Heart left ventricle (tissue), 16 donors: ENCODE measurements around the gene ATP13A4. TPM values are rescaled to one million over a fixed set of nuclear protein-coding genes. Genes with fewer than 3 reads are reported as not detected.

ENCODE experiments used
- ATAC-seq, 4 donors: fragments of 200-7000 bp; cut with Tn5 transposase; one replicate each; pipeline ENCODE4 v1.9.1; 2020 to 2022; ENCODE audit warnings: moderate library complexity in 4 of 4, mild to moderate bottlenecking in 3 of 4, moderate number of reproducible peaks in 1 of 4
- DNase-seq, 5 donors: peaks; one replicate each; pipeline ENCODE4 v3.0.0-alpha.2; 2020
- H3K27ac ChIP-seq, 12 donors: fragments of 200-600 bp; sonication (generic) in 4 of 12; one replicate each; pipeline versions ENCODE4 v1.5.0 to v1.8.0; 2016 to 2022; ENCODE audit warnings: mild to moderate bottlenecking in 2 of 12
- H3K27me3 ChIP-seq, 9 donors: fragments of 200-600 bp; sonication (generic) in 2 of 9; one replicate each; pipeline versions ENCODE4 v1.5.1 to v1.8.0; 2016 to 2022; ENCODE audit warnings: mild to moderate bottlenecking in 3 of 9
- H3K36me3 ChIP-seq, 9 donors: fragments of 200-600 bp; sonication (generic) in 2 of 9; one replicate each; pipeline versions ENCODE4 v1.5.0 to v1.8.0; 2018 to 2022; ENCODE audit warnings: mild to moderate bottlenecking in 2 of 9
- H3K4me1 ChIP-seq, 12 donors: fragments of 200-600 bp; sonication (generic) in 4 of 12; one replicate each; pipeline versions ENCODE4 v1.5.0 to v1.8.0; 2016 to 2022; ENCODE audit warnings: mild to moderate bottlenecking in 3 of 12
- H3K4me3 ChIP-seq, 12 donors: fragments of 200-600 bp; sonication (generic) in 4 of 12; one replicate each; pipeline versions ENCODE4 v1.5.0 to v1.8.0; 2017 to 2022; ENCODE audit warnings: mild to moderate bottlenecking in 9 of 12, moderate library complexity in 4 of 12
- H3K9me3 ChIP-seq, 12 donors: fragments of 200-600 bp; sonication (generic) in 4 of 12; one replicate each; pipeline versions ENCODE4 v1.5.0 to v1.8.0; 2016 to 2022; ENCODE audit warnings: mild to moderate bottlenecking in 1 of 12
- POLR2A ChIP-seq, 2 donors: fragments of 450-650 bp; IDR thresholded peaks; one replicate each; pipeline ENCODE4 v1.6.1; 2017; ENCODE audit warnings: antibody characterized with exemption in 2 of 2, mild to moderate bottlenecking in 2 of 2, moderate library complexity in 2 of 2
- WGBS, 4 donors: extraction: QIAGEN DNeasy Blood & Tissue Kit in 2 of 4; methylation state at CpG; one replicate each; pipeline versions ENCODE4 v1.1.5 to v1.1.7; 2013 to 2018; 5-methylcytosine and 5-hydroxymethylcytosine counted together
- intact Hi-C, 10 donors: fragments of 100-400 bp; cut with DNase I; formaldehyde crosslinking; loops; one replicate each; pipeline versions ENCODE4 v1.11.1 to v1.14.2; 2022
- polyA plus RNA-seq, 2 donors: library from polyadenylated mRNA; stranded (reverse); fragments of 200-250 nt; gene quantifications; one replicate each; pipeline ENCODE4 v1.2.3, GENCODE V29; 2013
- total RNA-seq, 9 donors: library from RNA; depleted of rRNA in 2 of 9; stranded (reverse); fragments of >200 nt in 2 of 9; fragmentation: NEBNext Ultra II Directional in 3 of 9; extraction: Animal tissue kit (Norgen Biotek cat#: 25700) in 3 of 9; gene quantifications; one replicate each; pipeline versions ENCODE4 v1.1.0 to v1.2.4, GENCODE V29; 2016 to 2023
- TF ChIP-seq, protein P1 (sequence below), 12 donors: fragments of 200-600 bp; sonication (generic) in 4 of 12; IDR thresholded peaks; one replicate each; pipeline versions ENCODE4 v1.5.0 to v1.8.0; 2018 to 2022; ENCODE audit warnings: antibody characterized with exemption in 12 of 12, mild to moderate bottlenecking in 5 of 12
- donor health status: ischemic (EF 13 %, LVEDD 7.1; RV severe dilation, severe dysfunction).
- donor health status: healthy with polysubstance abuse.
- donor health status: DM: no; HTN: yes; CAD: no.
- donor health status: DM: no; HTN: no; CAD: no.
- donor health status: ischemic (EF 25% LVEDD 6.9; RV normal size, moderate dysfunction).
- donor health status: ischemic (EF 25% LVEDD 5.7; RV mildly dilated, moderate dysfunction).
- donor health status: healthy.
- donor health status: DM: yes; HTN: yes; CAD: no.
- donor health status: ischemic (EF 35%, LVEDD 5.7; RV mildly dilated, moderate dysfunction).
- donor health status: nonischemic (EF 11% LVEDD 7.7; RV severe dilation, severe dysfunction).
- donor health status: DM: yes; HTN: yes; CAD: no.
- donor health status: PGD.
- donor health status: ischemic (EF 29% LVEDD 5.4; RV normal size, mild dysfunction).
- donor health status: nonischemic (EF 23%, LVEDD 6.1; RV moderate dilation, normal function).

ATP13A4 gene
- total and polyA plus RNA-seq, 11 donors = 0.48 to 0.97 (median 0.51) TPM; not detected in 8

GRCh38 chr3:193488741-193489140, 66.0 kb downstream of the ATP13A4 start:
- H3K27ac ChIP-seq = no peak overlapping the region
- no peak for TF ChIP-seq POLR2A (IDR thresholded peaks at IDR 0.05)
- TF ChIP-seq, protein P1, sequence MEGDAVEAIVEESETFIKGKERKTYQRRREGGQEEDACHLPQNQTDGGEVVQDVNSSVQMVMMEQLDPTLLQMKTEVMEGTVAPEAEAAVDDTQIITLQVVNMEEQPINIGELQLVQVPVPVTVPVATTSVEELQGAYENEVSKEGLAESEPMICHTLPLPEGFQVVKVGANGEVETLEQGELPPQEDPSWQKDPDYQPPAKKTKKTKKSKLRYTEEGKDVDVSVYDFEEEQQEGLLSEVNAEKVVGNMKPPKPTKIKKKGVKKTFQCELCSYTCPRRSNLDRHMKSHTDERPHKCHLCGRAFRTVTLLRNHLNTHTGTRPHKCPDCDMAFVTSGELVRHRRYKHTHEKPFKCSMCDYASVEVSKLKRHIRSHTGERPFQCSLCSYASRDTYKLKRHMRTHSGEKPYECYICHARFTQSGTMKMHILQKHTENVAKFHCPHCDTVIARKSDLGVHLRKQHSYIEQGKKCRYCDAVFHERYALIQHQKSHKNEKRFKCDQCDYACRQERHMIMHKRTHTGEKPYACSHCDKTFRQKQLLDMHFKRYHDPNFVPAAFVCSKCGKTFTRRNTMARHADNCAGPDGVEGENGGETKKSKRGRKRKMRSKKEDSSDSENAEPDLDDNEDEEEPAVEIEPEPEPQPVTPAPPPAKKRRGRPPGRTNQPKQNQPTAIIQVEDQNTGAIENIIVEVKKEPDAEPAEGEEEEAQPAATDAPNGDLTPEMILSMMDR (IDR thresholded peaks at IDR 0.05) = no peak
- ATAC-seq = no peak
- no peaks in the 10 kb centered on the region for H3K4me1 ChIP-seq
- DNase-seq = no peak
- intact Hi-C loops = no loop called here
- no peak overlapping the region for H3K4me3 ChIP-seq
- no peaks in the 10 kb centered on the region for H3K36me3 ChIP-seq
- WGBS, 4 donors = 80 to 86% (median 83%) methylated on average over 5 of the region's 5 CpGs
- no peaks in the 10 kb centered on the region for H3K9me3 ChIP-seq
- no peaks in the 10 kb centered on the region for H3K27me3 ChIP-seq

DNA sequence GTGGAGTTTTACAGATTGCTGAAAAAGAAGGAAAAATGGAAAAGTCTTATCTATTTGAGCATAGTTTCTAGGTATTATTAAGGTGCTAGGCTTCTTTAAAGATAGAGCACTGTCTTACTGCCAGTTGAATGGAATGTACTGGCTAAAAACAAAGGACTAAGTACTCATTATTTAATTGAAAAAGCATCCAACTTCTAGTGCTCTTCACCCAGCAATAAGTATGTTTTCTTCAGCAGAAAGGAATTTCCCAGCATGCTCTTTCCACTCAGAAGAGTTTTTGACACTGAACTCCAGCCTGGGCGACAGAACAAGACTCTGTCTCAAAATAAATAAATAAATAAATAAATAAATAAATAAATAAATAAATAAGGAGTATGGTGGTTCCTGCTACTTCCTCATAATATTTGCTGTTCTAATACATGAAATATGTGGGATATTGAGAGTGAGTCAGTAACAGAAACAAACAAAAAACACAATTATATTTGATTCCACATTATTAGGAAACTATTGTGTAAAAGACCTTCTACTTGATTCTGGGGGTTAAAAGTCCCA, 70.6 kb downstream of the ATP13A4 start:
- H3K27me3 ChIP-seq = no peaks in the 10 kb centered on the region
- TF ChIP-seq, protein P1 (IDR thresholded peaks at IDR 0.05) = no peak
- no peak for TF ChIP-seq POLR2A (IDR thresholded peaks at IDR 0.05)
- H3K4me3 ChIP-seq = no peak overlapping the region
- H3K27ac ChIP-seq = no peak overlapping the region
- no peaks in the 10 kb centered on the region for H3K4me1 ChIP-seq
- intact Hi-C loops = no loop called here
- peaks cover 0 to 7% (median 0%) of the 10 kb centered on the region in 12 donors for H3K9me3 ChIP-seq
- ATAC-seq (no peak), DNase-seq (no peak)
- H3K36me3 ChIP-seq = no peaks in the 10 kb centered on the region
- WGBS, 4 donors = 24 to 58% (median 37%) methylated on average over 1 of the region's 1 CpG

DNA sequence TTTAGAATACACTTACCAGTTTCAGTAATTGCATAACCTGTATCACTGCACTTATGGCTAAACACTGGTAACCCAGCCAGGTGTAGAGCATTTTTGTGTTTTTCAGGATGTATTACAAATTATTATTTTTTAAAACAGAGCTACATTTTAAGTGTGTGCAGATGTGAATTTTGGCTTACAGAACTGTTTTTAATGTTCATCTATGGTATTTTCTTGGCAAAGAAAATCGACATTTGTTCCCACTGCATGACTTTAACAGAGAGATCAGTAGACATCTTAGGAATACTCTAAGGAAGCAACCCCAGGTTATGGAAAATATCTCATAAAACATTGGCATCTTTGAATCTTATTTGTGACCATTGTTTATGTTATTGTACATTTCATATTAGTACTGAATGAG, 73.3 kb downstream of the ATP13A4 start:
- H3K27me3 ChIP-seq = no peaks in the 10 kb centered on the region
- DNase-seq = no peak
- intact Hi-C loops = no loop called here
- H3K4me1 ChIP-seq = no peaks in the 10 kb centered on the region
- H3K4me3 ChIP-seq = no peak overlapping the region
- ATAC-seq = no peak
- 34 to 61% (median 35%) methylated on average over 1 of the region's 1 CpG for WGBS, 4 donors
- H3K27ac ChIP-seq = no peak overlapping the region
- peaks cover 0 to 7% (median 0%) of the 10 kb centered on the region in 12 donors for H3K9me3 ChIP-seq
- TF ChIP-seq POLR2A (IDR thresholded peaks at IDR 0.05) = no peak
- TF ChIP-seq, protein P1 (IDR thresholded peaks at IDR 0.05) = no peak
- H3K36me3 ChIP-seq = no peaks in the 10 kb centered on the region

GRCh38 chr3:193474446-193474845, 80.2 kb downstream of the ATP13A4 start:
- H3K9me3 ChIP-seq = no peaks in the 10 kb centered on the region
- ATAC-seq = no peak
- intact Hi-C loops = no loop called here
- DNase-seq = no peak
- H3K36me3 ChIP-seq = no peaks in the 10 kb centered on the region
- no peaks in the 10 kb centered on the region for H3K4me1 ChIP-seq
- 74 to 93% (median 90%) methylated on average over 4 of the region's 4 CpGs for WGBS, 4 donors
- no peaks in the 10 kb centered on the region for H3K27me3 ChIP-seq
- H3K27ac ChIP-seq = no peak overlapping the region
- no peak for TF ChIP-seq POLR2A (IDR thresholded peaks at IDR 0.05)
- TF ChIP-seq, protein P1 (IDR thresholded peaks at IDR 0.05) = no peak
- H3K4me3 ChIP-seq = no peak overlapping the region
